Measurements from ENCODE around the gene MMP24. TPM values are rescaled to one million over a fixed set of nuclear protein-coding genes. Genes with fewer than 3 reads are reported as not detected.

Gene MMP24
- total RNA-seq, 2 experiments from 2014 or later, result not detected

GRCh38 chr20:35243986-35244385 lies 17.5 kb downstream of the MMP24 start:
- Histone ChIP-seq H4K20me1 (ENCODE audit: insufficient read depth, low read length) (no peaks in the 10 kb centered on the region), H3K27ac (ENCODE audit: low read depth, low read length, poor library complexity, severe bottlenecking) (no peak overlapping the region), H3K4me1 (ENCODE audit: insufficient read depth, low read length, poor library complexity, severe bottlenecking) (no peaks in the 10 kb centered on the region), H3K4me3 (ENCODE audit: low read depth, low read length, poor library complexity, severe bottlenecking) (no peak overlapping the region), H3K4me2 (ENCODE audit: low read length) (no peak overlapping the region), H3K79me2 (ENCODE audit: insufficient read depth, low read depth, low read length) (no peaks in the 10 kb centered on the region), H3K9me2 (ENCODE audit: insufficient read depth, low read length) (no peaks in the 10 kb centered on the region), H3K36me3 (ENCODE audit: insufficient read depth, low read length) (no peaks in the 10 kb centered on the region), H3K9me3 (ENCODE audit: low read length) (no peaks in the 10 kb centered on the region), H2AFZ (ENCODE audit: low read length) (no peak overlapping the region)
- TF ChIP-seq CTCF (conservative IDR thresholded peaks at IDR 0.05; ENCODE audit: low read length) (no peak), EZH2phosphoT487 (IDR thresholded peaks at IDR 0.05; ENCODE audit: borderline replicate concordance, low read depth, low read length) (no peak)
- ChIA-PET POLR2A (interaction anchor here (0.7 kb wide), 1 partner anchor 842 kb away, joined by 3 read pairs; no protein-coding TSS in a partner anchor), CTCF (ENCODE audit: unreplicated experiment) (no interaction called here)
- no TSS peak for BruUV-seq (replicated peaks)
- no peak for DNase-seq (ENCODE audit: low spot score)
- intact Hi-C loops (cut with micrococcal nuclease; ENCODE audit: unreplicated experiment), result no loop called here

DNA sequence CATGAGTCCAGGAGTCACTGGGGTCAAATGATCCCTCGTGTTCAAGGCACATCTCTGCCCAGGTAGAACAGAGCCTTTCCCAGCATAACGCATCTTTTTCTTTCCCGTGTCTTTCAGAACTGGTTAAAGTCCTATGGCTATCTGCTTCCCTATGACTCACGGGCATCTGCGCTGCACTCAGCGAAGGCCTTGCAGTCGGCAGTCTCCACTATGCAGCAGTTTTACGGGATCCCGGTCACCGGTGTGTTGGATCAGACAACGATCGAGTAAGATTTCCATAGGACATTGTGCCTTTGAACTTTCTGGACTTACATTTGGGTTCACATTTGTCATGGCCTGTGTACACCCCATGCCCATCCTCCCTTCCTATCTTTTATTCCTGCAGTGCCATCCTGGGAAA lies 20.2 kb downstream of the MMP24 start:
- no peaks in the 10 kb centered on the region for H3K79me2 ChIP-seq (ENCODE audit: insufficient read depth, low read depth, low read length)
- H3K4me3 ChIP-seq (ENCODE audit: low read depth, low read length, poor library complexity, severe bottlenecking), result no peak overlapping the region
- POLR2A ChIA-PET, result no interaction called here
- CTCF ChIA-PET (ENCODE audit: unreplicated experiment), result no interaction called here
- H4K20me1 ChIP-seq (ENCODE audit: insufficient read depth, low read length), result no peaks in the 10 kb centered on the region
- no peaks in the 10 kb centered on the region for H3K9me2 ChIP-seq (ENCODE audit: insufficient read depth, low read length)
- peaks cover under 1% of the 10 kb centered on the region for H3K4me1 ChIP-seq (ENCODE audit: insufficient read depth, low read length, poor library complexity, severe bottlenecking)
- intact Hi-C loops (cut with micrococcal nuclease; ENCODE audit: unreplicated experiment), result no loop called here
- no peaks in the 10 kb centered on the region for H3K9me3 ChIP-seq (ENCODE audit: low read length)
- no peak overlapping the region for H3K27ac ChIP-seq (ENCODE audit: low read depth, low read length, poor library complexity, severe bottlenecking)
- no peak overlapping the region for H2AFZ ChIP-seq (ENCODE audit: low read length)
- TF ChIP-seq CTCF (conservative IDR thresholded peaks at IDR 0.05; ENCODE audit: low read length) (no peak), EZH2phosphoT487 (IDR thresholded peaks at IDR 0.05; ENCODE audit: borderline replicate concordance, low read depth, low read length) (no peak)
- DNase-seq (ENCODE audit: low spot score), result no peak
- no peaks in the 10 kb centered on the region for H3K36me3 ChIP-seq (ENCODE audit: insufficient read depth, low read length)
- H3K4me2 ChIP-seq (ENCODE audit: low read length), result no peak overlapping the region
- no TSS peak for BruUV-seq (replicated peaks)

GRCh38 chr20:35248641-35249475 lies 22.4 kb downstream of the MMP24 start:
- POLR2A ChIA-PET, result no interaction called here
- no peaks in the 10 kb centered on the region for H4K20me1 ChIP-seq (ENCODE audit: insufficient read depth, low read length)
- H3K79me2 ChIP-seq (ENCODE audit: insufficient read depth, low read depth, low read length), result no peaks in the 10 kb centered on the region
- no peak overlapping the region for H2AFZ ChIP-seq (ENCODE audit: low read length)
- TF ChIP-seq CTCF (conservative IDR thresholded peaks at IDR 0.05; ENCODE audit: low read length) (no peak), EZH2phosphoT487 (IDR thresholded peaks at IDR 0.05; ENCODE audit: borderline replicate concordance, low read depth, low read length) (no peak)
- H3K27ac ChIP-seq (ENCODE audit: low read depth, low read length, poor library complexity, severe bottlenecking), result no peak overlapping the region
- H3K4me2 ChIP-seq (ENCODE audit: low read length), result no peak overlapping the region
- BruUV-seq (replicated peaks), result no TSS peak
- H3K4me3 ChIP-seq (ENCODE audit: low read depth, low read length, poor library complexity, severe bottlenecking), result no peak overlapping the region
- intact Hi-C loops (cut with micrococcal nuclease; ENCODE audit: unreplicated experiment), result no loop called here
- CTCF ChIA-PET (ENCODE audit: unreplicated experiment), result no interaction called here
- no peak for DNase-seq (ENCODE audit: low spot score)
- H3K4me1 ChIP-seq (ENCODE audit: insufficient read depth, low read length, poor library complexity, severe bottlenecking), result peaks cover 5% of the 10 kb centered on the region
- H3K9me2 ChIP-seq (ENCODE audit: insufficient read depth, low read length), result no peaks in the 10 kb centered on the region
- no peaks in the 10 kb centered on the region for H3K36me3 ChIP-seq (ENCODE audit: insufficient read depth, low read length)
- no peaks in the 10 kb centered on the region for H3K9me3 ChIP-seq (ENCODE audit: low read length)
